Peyer's patch (tissue), 4 donors: ENCODE data around the gene TUFM. TPM values are rescaled to one million over a fixed set of nuclear protein-coding genes. Genes with fewer than 3 reads are reported as not detected.

Experiments used
- DNase-seq, 3 donors: peaks; one replicate each; pipeline ENCODE4 v3.0.0-alpha.2; 2017 to 2019
- H3K27ac ChIP-seq, 4 donors: fragments of 200-600 bp; sonication (generic); one replicate each; pipeline ENCODE4 v1.5.1; 2016 to 2019
- H3K27me3 ChIP-seq, 2 donors: fragments of 200-600 bp; sonication (generic); one replicate each; pipeline ENCODE4 v1.5.1; 2019
- H3K36me3 ChIP-seq, 3 donors: fragments of 200-600 bp; sonication (generic); one replicate each; pipeline ENCODE4 v1.5.1; 2016 to 2019
- H3K4me1 ChIP-seq, 4 donors: fragments of 200-600 bp; sonication (generic); one replicate each; pipeline ENCODE4 v1.5.1; 2016 to 2019
- H3K4me3 ChIP-seq, 4 donors: fragments of 200-600 bp; sonication (generic); 1 replicate in 3 of 4; 2 replicates in 1 of 4; pipeline ENCODE4 v1.5.1; 2016 to 2019; ENCODE audit warnings: mild to moderate bottlenecking in 1 of 4
- H3K9me3 ChIP-seq, 4 donors: fragments of 200-600 bp; sonication (generic); one replicate each; pipeline ENCODE4 v1.5.1; 2016 to 2019; ENCODE audit warnings: mild to moderate bottlenecking in 1 of 4
- CTCF ChIP-seq, 6 experiments: fragments of 450-650 bp in 4 of 6; fragments of 200-600 bp in 2 of 6; sonication (generic) in 1 of 6; IDR thresholded peaks; one replicate each; pipeline ENCODE4 v1.5.1; 2017 to 2019; ENCODE audit warnings: antibody characterized with exemption in 6 of 6, mild to moderate bottlenecking in 3 of 6, moderate library complexity in 1 of 6
- POLR2A ChIP-seq, 2 donors: fragments of 450-650 bp; IDR thresholded peaks; one replicate each; pipeline ENCODE4 v1.5.1; 2017; ENCODE audit warnings: antibody characterized with exemption in 2 of 2, mild to moderate bottlenecking in 2 of 2, moderate library complexity in 2 of 2
- total RNA-seq, 4 donors: library from RNA; depleted of rRNA; stranded (reverse); fragments of >200 nt; gene quantifications; one replicate each; pipeline ENCODE4 v1.1.0, GENCODE V29; 2016

TUFM gene
- total RNA-seq, 4 donors from 2014 or later, result 125 to 157 (median 131) TPM

GRCh38 chr16:28846933-28847273, 755 bp upstream of the TUFM start:
- peak overlapping the region; percentile 79 to 96 (median 86) for H3K4me3 ChIP-seq
- H3K27me3 ChIP-seq, result no peaks in the 10 kb centered on the region
- DNase-seq, result no peak
- peak overlapping the region; percentile 78 to 88 (median 85) for H3K27ac ChIP-seq
- H3K36me3 ChIP-seq, result peaks cover 0 to 27% (median 0%) of the 10 kb centered on the region in 3 donors
- H3K4me1 ChIP-seq, result peaks cover 0 to 24% (median 16%) of the 10 kb centered on the region in 4 donors
- H3K9me3 ChIP-seq, result no peaks in the 10 kb centered on the region
- TF ChIP-seq CTCF (IDR thresholded peaks at IDR 0.05), result no peak
- no peak for TF ChIP-seq POLR2A (IDR thresholded peaks at IDR 0.05)

GRCh38 chr16:28845761-28846079, 428 bp downstream of the TUFM start:
- TF ChIP-seq POLR2A (IDR thresholded peaks at IDR 0.05) (no peak), CTCF (IDR thresholded peaks at IDR 0.05) (no peak)
- no peaks in the 10 kb centered on the region for H3K27me3 ChIP-seq
- peaks cover 0 to 30% (median 0%) of the 10 kb centered on the region in 3 donors for H3K36me3 ChIP-seq
- H3K4me3 ChIP-seq, result peak overlapping the region; percentile 79 to 96 (median 86)
- DNase-seq, result peak in 1 of 3 donors; percentile 57
- peak overlapping the region; percentile 78 to 88 (median 85) for H3K27ac ChIP-seq
- H3K4me1 ChIP-seq, result peaks cover 0 to 24% (median 16%) of the 10 kb centered on the region in 4 donors
- H3K9me3 ChIP-seq, result no peaks in the 10 kb centered on the region

- H3K27me3 ChIP-seq, result no peaks in the 10 kb centered on the region
- H3K36me3 ChIP-seq, result peaks cover 0 to 30% (median 0%) of the 10 kb centered on the region in 3 donors
- H3K9me3 ChIP-seq, result no peaks in the 10 kb centered on the region
- peak overlapping the region; percentile 78 to 88 (median 85) for H3K27ac ChIP-seq
- no peak for DNase-seq
- H3K4me3 ChIP-seq, result peak overlapping the region; percentile 79 to 96 (median 86)
- H3K4me1 ChIP-seq, result peaks cover 0 to 24% (median 16%) of the 10 kb centered on the region in 4 donors
- TF ChIP-seq CTCF (IDR thresholded peaks at IDR 0.05) (no peak), POLR2A (IDR thresholded peaks at IDR 0.05) (no peak)
These were observed 855 bp downstream of the TUFM start for GRCh38 chr16:28845293-28845692.

GRCh38 chr16:28844226-28844885, 1.8 kb downstream of the TUFM start:
- DNase-seq, result no peak
- H3K27ac ChIP-seq, result no peak overlapping the region
- no peaks in the 10 kb centered on the region for H3K9me3 ChIP-seq
- TF ChIP-seq POLR2A (IDR thresholded peaks at IDR 0.05), result no peak
- TF ChIP-seq CTCF (IDR thresholded peaks at IDR 0.05), result no peak
- H3K36me3 ChIP-seq, result peaks cover 0 to 30% (median 0%) of the 10 kb centered on the region in 3 donors
- no peaks in the 10 kb centered on the region for H3K27me3 ChIP-seq
- no peak overlapping the region for H3K4me3 ChIP-seq
- peaks cover 0 to 24% (median 16%) of the 10 kb centered on the region in 4 donors for H3K4me1 ChIP-seq

GRCh38 chr16:28843766-28844165, 2.4 kb downstream of the TUFM start:
- no peak for DNase-seq
- TF ChIP-seq CTCF (IDR thresholded peaks at IDR 0.05), result no peak
- no peak for TF ChIP-seq POLR2A (IDR thresholded peaks at IDR 0.05)
- peaks cover 0 to 30% (median 0%) of the 10 kb centered on the region in 3 donors for H3K36me3 ChIP-seq
- H3K9me3 ChIP-seq, result no peaks in the 10 kb centered on the region
- H3K4me3 ChIP-seq, result no peak overlapping the region
- no peak overlapping the region for H3K27ac ChIP-seq
- H3K4me1 ChIP-seq, result peaks cover 0 to 24% (median 16%) of the 10 kb centered on the region in 4 donors
- H3K27me3 ChIP-seq, result no peaks in the 10 kb centered on the region
